OCI-LY3 (cell line): ENCODE measurements around the gene GULP1.

ENCODE experiments used
- EZH2phosphoT487 ChIP-seq: fragments of 200-600 bp; shearing (Covaris generic); IDR thresholded peaks from 2 replicates; pipeline ENCODE4 v1.6.1; 2018; ENCODE audit warnings: antibody characterized with exemption, mixed run types, low read depth
- TF ChIP-seq, protein P1 (sequence below): fragments of 200-600, 300-600 bp; sonication (generic); IDR thresholded peaks from 2 replicates; pipeline ENCODE4 v1.5.1; 2014; ENCODE audit warnings: antibody characterized with exemption, low read length, low read depth

- TF ChIP-seq, protein P1, sequence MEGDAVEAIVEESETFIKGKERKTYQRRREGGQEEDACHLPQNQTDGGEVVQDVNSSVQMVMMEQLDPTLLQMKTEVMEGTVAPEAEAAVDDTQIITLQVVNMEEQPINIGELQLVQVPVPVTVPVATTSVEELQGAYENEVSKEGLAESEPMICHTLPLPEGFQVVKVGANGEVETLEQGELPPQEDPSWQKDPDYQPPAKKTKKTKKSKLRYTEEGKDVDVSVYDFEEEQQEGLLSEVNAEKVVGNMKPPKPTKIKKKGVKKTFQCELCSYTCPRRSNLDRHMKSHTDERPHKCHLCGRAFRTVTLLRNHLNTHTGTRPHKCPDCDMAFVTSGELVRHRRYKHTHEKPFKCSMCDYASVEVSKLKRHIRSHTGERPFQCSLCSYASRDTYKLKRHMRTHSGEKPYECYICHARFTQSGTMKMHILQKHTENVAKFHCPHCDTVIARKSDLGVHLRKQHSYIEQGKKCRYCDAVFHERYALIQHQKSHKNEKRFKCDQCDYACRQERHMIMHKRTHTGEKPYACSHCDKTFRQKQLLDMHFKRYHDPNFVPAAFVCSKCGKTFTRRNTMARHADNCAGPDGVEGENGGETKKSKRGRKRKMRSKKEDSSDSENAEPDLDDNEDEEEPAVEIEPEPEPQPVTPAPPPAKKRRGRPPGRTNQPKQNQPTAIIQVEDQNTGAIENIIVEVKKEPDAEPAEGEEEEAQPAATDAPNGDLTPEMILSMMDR, result peak; percentile 80
- no peak for TF ChIP-seq EZH2phosphoT487
Measured at GRCh38 chr2:188369365-188369764, 77.7 kb downstream of the GULP1 start.
